Effector CD8-positive, alpha-beta T cell (primary cell): ENCODE measurements around the gene TNFAIP8.
"Not testable (repeated sequence)": the region's sequence is repeated elsewhere in the genome, so short reads cannot be mapped to it uniquely, and the experiment has no call there.

Experiments
- DNase-seq: peaks from one replicate; lab custom pipeline; 2025; lab: John Stamatoyannopoulos, UW

TNFAIP8 gene

GRCh38 chr5:119393746-119394145 is 37.9 kb downstream of the TNFAIP8 start:
- DNase-seq, result no peak

GRCh38 chr5:119395080-119395836 is 39.4 kb downstream of the TNFAIP8 start:
- DNase-seq, result no peak

- no peak for DNase-seq
Observed at GRCh38 chr5:119396030-119396664, 40.3 kb downstream of the TNFAIP8 start.

- no peak for DNase-seq
Observed at GRCh38 chr5:119397518-119398380, 41.9 kb downstream of the TNFAIP8 start.

GRCh38 chr5:119398727-119399466 is 43.1 kb downstream of the TNFAIP8 start:
- DNase-seq, result no peak

- DNase-seq, result no peak
Observed at GRCh38 chr5:119400245-119400644, 44.4 kb downstream of the TNFAIP8 start.

- DNase-seq, result no peak
Observed at GRCh38 chr5:119402081-119402480, 46.3 kb downstream of the TNFAIP8 start.

GRCh38 chr5:119402555-119402954 is 46.7 kb downstream of the TNFAIP8 start:
- no peak for DNase-seq

GRCh38 chr5:119404033-119404432 is 48.2 kb downstream of the TNFAIP8 start:
- no peak for DNase-seq

GRCh38 chr5:119405419-119405818 is 49.6 kb downstream of the TNFAIP8 start:
- DNase-seq, result no peak

GRCh38 chr5:119406551-119407110 is 50.8 kb downstream of the TNFAIP8 start:
- DNase-seq, result no peak

GRCh38 chr5:119409235-119409815 is 53.5 kb downstream of the TNFAIP8 start:
- no peak for DNase-seq

GRCh38 chr5:119410448-119411159 is 54.8 kb downstream of the TNFAIP8 start:
- DNase-seq, result no peak

- peak; percentile 35 for DNase-seq
Observed at GRCh38 chr5:119411361-119412278, 55.8 kb downstream of the TNFAIP8 start.

- DNase-seq, result no peak
Observed at GRCh38 chr5:119412279-119413227, 56.7 kb downstream of the TNFAIP8 start.

GRCh38 chr5:119414124-119414734 is 58.4 kb downstream of the TNFAIP8 start:
- DNase-seq, result not testable (repeated sequence)

GRCh38 chr5:119417891-119418605 is 62.2 kb downstream of the TNFAIP8 start:
- no peak for DNase-seq
